HepG2 (cell line): ENCODE measurements around the gene AGAP1. TPM values are rescaled to one million over a fixed set of nuclear protein-coding genes. Genes with fewer than 3 reads are reported as not detected.

Experiments
- HDAC1 ChIP-seq: sonication (generic); formaldehyde crosslinking; IDR thresholded peaks from 2 replicates; pipeline ENCODE4 v1.5.1; 2020; ENCODE audit warnings: mild to moderate bottlenecking, missing genetic modification reagents
- LCORL ChIP-seq, 2 experiments: fragments of 450-650 bp in 1 of 2; sonication (generic) in 1 of 2; formaldehyde crosslinking in 1 of 2; IDR thresholded peaks; 2 replicates each; pipeline versions ENCODE4 v1.5.0 to v1.6.1; 2017 to 2020; ENCODE audit warnings: antibody characterized with exemption in 1 of 2, missing genetic modification reagents in 1 of 2
- MEIS1 ChIP-seq: sonication (generic); formaldehyde crosslinking; IDR thresholded peaks from 2 replicates; pipeline ENCODE4 v1.9.0; 2021; ENCODE audit warnings: mild to moderate bottlenecking, missing genetic modification reagents, moderate library complexity, borderline replicate concordance
- MXD4 ChIP-seq: IDR thresholded peaks from 2 replicates; pipeline ENCODE4 v1.6.1; 2016; ENCODE audit warnings: mild to moderate bottlenecking, missing biosample characterization, missing genetic modification reagents
- SOX5 ChIP-seq: IDR thresholded peaks from 2 replicates; pipeline ENCODE4 v1.6.1; 2016; ENCODE audit warnings: borderline replicate concordance
- ZNF263 ChIP-seq: sonication (generic); formaldehyde crosslinking; IDR thresholded peaks from 2 replicates; pipeline ENCODE4 v1.4.0; 2020; ENCODE audit warnings: missing genetic modification reagents
- ZNF891 ChIP-seq: sonication (generic); formaldehyde crosslinking; IDR thresholded peaks from 2 replicates; pipeline ENCODE4 v1.5.0; 2020; ENCODE audit warnings: mild to moderate bottlenecking, missing genetic modification reagents
- polyA plus RNA-seq, 8 experiments: library from polyadenylated mRNA; depleted of rRNA in 3 of 8; stranded (reverse) in 7 of 8; unstranded in 1 of 8; fragments of >200 nt; fragmentation: Illumina TruSeq in 4 of 8; extraction: Trizol in 4 of 8; gene quantifications; 2 replicates each; pipeline versions ENCODE4 v1.2.1 to v1.2.3, GENCODE V29; 2011 to 2016; ENCODE audit warnings: low read depth in 4 of 8, missing spikeins in 1 of 8, mixed read lengths in 1 of 8; ENCODE audit not compliant: insufficient read depth in 1 of 8
- total RNA-seq, 5 experiments: library from RNA; depleted of rRNA; stranded (reverse); fragments of >200 nt; fragmentation: Illumina TruSeq; extraction: Trizol; gene quantifications; 2 replicates each; pipeline ENCODE4 v1.2.3, GENCODE V29; 2016; ENCODE audit warnings: low read depth in 1 of 5
- TF ChIP-seq, protein P1 (sequence below): sonication (generic); formaldehyde crosslinking; IDR thresholded peaks from 2 replicates; pipeline ENCODE4 v1.4.0; 2020; ENCODE audit warnings: missing genetic modification reagents
- TF ChIP-seq, protein P2 (sequence below): sonication (generic); formaldehyde crosslinking; IDR thresholded peaks from 2 replicates; pipeline ENCODE4 v1.9.0; 2021; ENCODE audit warnings: missing genetic modification reagents, mild to moderate bottlenecking, borderline replicate concordance
- TF ChIP-seq, protein P3 (sequence below): IDR thresholded peaks from 2 replicates; pipeline ENCODE4 v1.6.1; 2016; ENCODE audit warnings: low read depth, control low read depth
- TF ChIP-seq, protein P4 (sequence below): sonication (generic); formaldehyde crosslinking; IDR thresholded peaks from 2 replicates; pipeline ENCODE4 v1.5.1; 2020; ENCODE audit warnings: missing genetic modification reagents, mild to moderate bottlenecking, borderline replicate concordance
- TF ChIP-seq, protein P5 (sequence below): sonication (generic); formaldehyde crosslinking; IDR thresholded peaks from 2 replicates; pipeline ENCODE4 v1.4.0; 2020; ENCODE audit warnings: missing genetic modification reagents

AGAP1 gene
- total and polyA plus RNA-seq, 2 of the 13 experiments (the other 11 are each of a cell fraction or from before 2014, with no cell fraction given) = 21.2 to 32.7 TPM

DNA sequence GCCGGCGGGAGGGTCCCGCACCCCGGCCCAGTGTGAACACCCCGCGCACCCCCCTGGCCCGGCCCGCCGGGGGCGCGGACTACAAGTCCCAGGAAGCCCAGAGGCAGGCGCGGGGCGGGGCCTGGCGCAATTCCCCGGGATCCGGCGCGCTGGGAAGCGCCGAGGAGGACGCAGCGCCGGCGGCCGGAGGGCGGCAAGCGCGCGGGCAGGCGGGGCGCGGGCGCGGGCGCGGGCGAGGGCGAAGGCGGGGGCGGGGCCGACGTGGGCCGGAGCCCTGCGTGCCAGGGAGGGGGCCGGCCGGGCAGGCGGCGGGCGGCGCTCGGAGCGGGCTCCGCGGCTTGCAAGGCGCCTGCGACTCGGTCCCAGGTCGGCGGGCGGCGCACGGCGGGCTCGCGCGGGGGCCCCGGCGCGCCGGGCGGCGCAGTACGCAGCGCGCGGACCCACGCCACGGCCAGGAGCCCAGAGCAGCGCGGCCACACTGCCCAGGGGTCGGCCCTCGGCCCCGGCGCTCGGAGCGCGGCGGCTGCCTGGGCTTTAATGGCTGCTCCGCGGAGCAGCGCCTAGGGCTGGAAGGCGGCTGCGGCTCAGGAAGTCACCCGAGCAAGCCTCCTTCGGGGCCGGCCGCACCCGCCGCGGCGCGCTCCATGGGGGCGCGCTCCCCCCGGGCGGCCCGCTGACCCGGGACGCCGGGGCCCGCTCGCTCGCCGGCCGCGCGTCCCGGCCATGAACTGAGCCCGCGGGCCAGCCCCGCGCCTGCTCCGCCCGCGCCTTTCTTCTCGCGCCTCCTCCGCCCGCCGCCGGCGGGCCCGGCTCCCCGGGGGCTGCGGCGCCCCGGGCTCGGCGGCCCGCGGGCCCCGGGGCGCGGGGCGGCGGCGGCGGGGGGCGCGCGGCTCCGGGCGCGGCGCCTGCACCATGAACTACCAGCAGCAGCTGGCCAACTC, at the start of gene AGAP1 (continued):
- TF ChIP-seq, protein P1, sequence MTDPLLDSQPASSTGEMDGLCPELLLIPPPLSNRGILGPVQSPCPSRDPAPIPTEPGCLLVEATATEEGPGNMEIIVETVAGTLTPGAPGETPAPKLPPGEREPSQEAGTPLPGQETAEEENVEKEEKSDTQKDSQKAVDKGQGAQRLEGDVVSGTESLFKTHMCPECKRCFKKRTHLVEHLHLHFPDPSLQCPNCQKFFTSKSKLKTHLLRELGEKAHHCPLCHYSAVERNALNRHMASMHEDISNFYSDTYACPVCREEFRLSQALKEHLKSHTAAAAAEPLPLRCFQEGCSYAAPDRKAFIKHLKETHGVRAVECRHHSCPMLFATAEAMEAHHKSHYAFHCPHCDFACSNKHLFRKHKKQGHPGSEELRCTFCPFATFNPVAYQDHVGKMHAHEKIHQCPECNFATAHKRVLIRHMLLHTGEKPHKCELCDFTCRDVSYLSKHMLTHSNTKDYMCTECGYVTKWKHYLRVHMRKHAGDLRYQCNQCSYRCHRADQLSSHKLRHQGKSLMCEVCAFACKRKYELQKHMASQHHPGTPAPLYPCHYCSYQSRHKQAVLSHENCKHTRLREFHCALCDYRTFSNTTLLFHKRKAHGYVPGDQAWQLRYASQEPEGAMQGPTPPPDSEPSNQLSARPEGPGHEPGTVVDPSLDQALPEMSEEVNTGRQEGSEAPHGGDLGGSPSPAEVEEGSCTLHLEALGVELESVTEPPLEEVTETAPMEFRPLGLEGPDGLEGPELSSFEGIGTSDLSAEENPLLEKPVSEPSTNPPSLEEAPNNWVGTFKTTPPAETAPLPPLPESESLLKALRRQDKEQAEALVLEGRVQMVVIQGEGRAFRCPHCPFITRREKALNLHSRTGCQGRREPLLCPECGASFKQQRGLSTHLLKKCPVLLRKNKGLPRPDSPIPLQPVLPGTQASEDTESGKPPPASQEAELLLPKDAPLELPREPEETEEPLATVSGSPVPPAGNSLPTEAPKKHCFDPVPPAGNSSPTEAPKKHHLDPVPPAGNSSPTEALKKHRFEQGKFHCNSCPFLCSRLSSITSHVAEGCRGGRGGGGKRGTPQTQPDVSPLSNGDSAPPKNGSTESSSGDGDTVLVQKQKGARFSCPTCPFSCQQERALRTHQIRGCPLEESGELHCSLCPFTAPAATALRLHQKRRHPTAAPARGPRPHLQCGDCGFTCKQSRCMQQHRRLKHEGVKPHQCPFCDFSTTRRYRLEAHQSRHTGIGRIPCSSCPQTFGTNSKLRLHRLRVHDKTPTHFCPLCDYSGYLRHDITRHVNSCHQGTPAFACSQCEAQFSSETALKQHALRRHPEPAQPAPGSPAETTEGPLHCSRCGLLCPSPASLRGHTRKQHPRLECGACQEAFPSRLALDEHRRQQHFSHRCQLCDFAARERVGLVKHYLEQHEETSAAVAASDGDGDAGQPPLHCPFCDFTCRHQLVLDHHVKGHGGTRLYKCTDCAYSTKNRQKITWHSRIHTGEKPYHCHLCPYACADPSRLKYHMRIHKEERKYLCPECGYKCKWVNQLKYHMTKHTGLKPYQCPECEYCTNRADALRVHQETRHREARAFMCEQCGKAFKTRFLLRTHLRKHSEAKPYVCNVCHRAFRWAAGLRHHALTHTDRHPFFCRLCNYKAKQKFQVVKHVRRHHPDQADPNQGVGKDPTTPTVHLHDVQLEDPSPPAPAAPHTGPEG (CRISPR knock-in tag) = no peak
- TF ChIP-seq MEIS1 (CRISPR knock-in tag) (no peak), HDAC1 (CRISPR knock-in tag) (no peak; the same call in 1 of the 2 replicates), ZNF891 (CRISPR knock-in tag) (no peak), MXD4 (CRISPR knock-in tag) (no peak; the same call in 1 of the 2 replicates), SOX5 (no peak), ZNF263 (CRISPR knock-in tag) (no peak), LCORL (IDR thresholded peaks at IDR 0.05) (no peak), LCORL (CRISPR knock-in tag; IDR thresholded peaks at IDR 0.05) (no peak)
- TF ChIP-seq, protein P2, sequence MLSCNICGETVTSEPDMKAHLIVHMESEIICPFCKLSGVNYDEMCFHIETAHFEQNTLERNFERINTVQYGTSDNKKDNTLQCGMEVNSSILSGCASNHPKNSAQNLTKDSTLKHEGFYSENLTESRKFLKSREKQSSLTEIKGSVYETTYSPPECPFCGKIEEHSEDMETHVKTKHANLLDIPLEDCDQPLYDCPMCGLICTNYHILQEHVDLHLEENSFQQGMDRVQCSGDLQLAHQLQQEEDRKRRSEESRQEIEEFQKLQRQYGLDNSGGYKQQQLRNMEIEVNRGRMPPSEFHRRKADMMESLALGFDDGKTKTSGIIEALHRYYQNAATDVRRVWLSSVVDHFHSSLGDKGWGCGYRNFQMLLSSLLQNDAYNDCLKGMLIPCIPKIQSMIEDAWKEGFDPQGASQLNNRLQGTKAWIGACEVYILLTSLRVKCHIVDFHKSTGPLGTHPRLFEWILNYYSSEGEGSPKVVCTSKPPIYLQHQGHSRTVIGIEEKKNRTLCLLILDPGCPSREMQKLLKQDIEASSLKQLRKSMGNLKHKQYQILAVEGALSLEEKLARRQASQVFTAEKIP = no peak
- TF ChIP-seq, protein P3, sequence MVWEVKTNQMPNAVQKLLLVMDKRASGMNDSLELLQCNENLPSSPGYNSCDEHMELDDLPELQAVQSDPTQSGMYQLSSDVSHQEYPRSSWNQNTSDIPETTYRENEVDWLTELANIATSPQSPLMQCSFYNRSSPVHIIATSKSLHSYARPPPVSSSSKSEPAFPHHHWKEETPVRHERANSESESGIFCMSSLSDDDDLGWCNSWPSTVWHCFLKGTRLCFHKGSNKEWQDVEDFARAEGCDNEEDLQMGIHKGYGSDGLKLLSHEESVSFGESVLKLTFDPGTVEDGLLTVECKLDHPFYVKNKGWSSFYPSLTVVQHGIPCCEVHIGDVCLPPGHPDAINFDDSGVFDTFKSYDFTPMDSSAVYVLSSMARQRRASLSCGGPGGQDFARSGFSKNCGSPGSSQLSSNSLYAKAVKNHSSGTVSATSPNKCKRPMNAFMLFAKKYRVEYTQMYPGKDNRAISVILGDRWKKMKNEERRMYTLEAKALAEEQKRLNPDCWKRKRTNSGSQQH = no peak
- TF ChIP-seq, protein P4, sequence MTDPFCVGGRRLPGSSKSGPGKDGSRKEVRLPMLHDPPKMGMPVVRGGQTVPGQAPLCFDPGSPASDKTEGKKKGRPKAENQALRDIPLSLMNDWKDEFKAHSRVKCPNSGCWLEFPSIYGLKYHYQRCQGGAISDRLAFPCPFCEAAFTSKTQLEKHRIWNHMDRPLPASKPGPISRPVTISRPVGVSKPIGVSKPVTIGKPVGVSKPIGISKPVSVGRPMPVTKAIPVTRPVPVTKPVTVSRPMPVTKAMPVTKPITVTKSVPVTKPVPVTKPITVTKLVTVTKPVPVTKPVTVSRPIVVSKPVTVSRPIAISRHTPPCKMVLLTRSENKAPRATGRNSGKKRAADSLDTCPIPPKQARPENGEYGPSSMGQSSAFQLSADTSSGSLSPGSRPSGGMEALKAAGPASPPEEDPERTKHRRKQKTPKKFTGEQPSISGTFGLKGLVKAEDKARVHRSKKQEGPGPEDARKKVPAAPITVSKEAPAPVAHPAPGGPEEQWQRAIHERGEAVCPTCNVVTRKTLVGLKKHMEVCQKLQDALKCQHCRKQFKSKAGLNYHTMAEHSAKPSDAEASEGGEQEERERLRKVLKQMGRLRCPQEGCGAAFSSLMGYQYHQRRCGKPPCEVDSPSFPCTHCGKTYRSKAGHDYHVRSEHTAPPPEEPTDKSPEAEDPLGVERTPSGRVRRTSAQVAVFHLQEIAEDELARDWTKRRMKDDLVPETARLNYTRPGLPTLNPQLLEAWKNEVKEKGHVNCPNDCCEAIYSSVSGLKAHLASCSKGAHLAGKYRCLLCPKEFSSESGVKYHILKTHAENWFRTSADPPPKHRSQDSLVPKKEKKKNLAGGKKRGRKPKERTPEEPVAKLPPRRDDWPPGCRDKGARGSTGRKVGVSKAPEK (CRISPR knock-in tag) = no peak
- TF ChIP-seq, protein P5, sequence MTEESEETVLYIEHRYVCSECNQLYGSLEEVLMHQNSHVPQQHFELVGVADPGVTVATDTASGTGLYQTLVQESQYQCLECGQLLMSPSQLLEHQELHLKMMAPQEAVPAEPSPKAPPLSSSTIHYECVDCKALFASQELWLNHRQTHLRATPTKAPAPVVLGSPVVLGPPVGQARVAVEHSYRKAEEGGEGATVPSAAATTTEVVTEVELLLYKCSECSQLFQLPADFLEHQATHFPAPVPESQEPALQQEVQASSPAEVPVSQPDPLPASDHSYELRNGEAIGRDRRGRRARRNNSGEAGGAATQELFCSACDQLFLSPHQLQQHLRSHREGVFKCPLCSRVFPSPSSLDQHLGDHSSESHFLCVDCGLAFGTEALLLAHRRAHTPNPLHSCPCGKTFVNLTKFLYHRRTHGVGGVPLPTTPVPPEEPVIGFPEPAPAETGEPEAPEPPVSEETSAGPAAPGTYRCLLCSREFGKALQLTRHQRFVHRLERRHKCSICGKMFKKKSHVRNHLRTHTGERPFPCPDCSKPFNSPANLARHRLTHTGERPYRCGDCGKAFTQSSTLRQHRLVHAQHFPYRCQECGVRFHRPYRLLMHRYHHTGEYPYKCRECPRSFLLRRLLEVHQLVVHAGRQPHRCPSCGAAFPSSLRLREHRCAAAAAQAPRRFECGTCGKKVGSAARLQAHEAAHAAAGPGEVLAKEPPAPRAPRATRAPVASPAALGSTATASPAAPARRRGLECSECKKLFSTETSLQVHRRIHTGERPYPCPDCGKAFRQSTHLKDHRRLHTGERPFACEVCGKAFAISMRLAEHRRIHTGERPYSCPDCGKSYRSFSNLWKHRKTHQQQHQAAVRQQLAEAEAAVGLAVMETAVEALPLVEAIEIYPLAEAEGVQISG = peak; percentile 92
